NCI-H1105 (cell line): Measurements from ENCODE around the gene BAMBI.
"Not testable (repeated sequence)": the region's sequence is repeated elsewhere in the genome, so short reads cannot be mapped to it uniquely, and the experiment has no call there.

Source experiments
- DNase-seq: peaks from one replicate; lab custom pipeline; 2025; lab: John Stamatoyannopoulos, UW

The BAMBI gene

GRCh38 chr10:28676968-28677887 lies at the start of gene BAMBI:
TSS of gene BAMBI (plus strand) at chr10:28677521. CDS start at chr10:28677898, 377 bp downstream.
- peak; percentile 43 for DNase-seq

- peak; percentile 30 for DNase-seq
These were observed 49.0 kb upstream of the BAMBI start for GRCh38 chr10:28628184-28628893.

GRCh38 chr10:28631896-28632583 lies 45.3 kb upstream of the BAMBI start:
- DNase-seq = no peak

- no peak for DNase-seq
These were observed 44.8 kb upstream of the BAMBI start for GRCh38 chr10:28632584-28632945.

- no peak for DNase-seq
These were observed 43.6 kb upstream of the BAMBI start for GRCh38 chr10:28633750-28634149.

GRCh38 chr10:28637346-28637745 lies 40.0 kb upstream of the BAMBI start:
- DNase-seq = no peak

GRCh38 chr10:28638392-28638791 lies 38.9 kb upstream of the BAMBI start:
- DNase-seq = no peak

- no peak for DNase-seq
These were observed 36.8 kb upstream of the BAMBI start for GRCh38 chr10:28640551-28640950.

- DNase-seq = no peak
These were observed 32.7 kb upstream of the BAMBI start for GRCh38 chr10:28644647-28645046.

GRCh38 chr10:28652106-28652505 lies 25.2 kb upstream of the BAMBI start:
- DNase-seq = no peak

- DNase-seq = no peak
These were observed 24.6 kb upstream of the BAMBI start for GRCh38 chr10:28652703-28653102.

GRCh38 chr10:28658824-28659223 lies 18.5 kb upstream of the BAMBI start:
- not testable (repeated sequence) for DNase-seq

GRCh38 chr10:28661035-28661434 lies 16.3 kb upstream of the BAMBI start:
- no peak for DNase-seq

- DNase-seq = peak; percentile 49
These were observed 13.5 kb upstream of the BAMBI start for GRCh38 chr10:28663576-28664368.

- no peak for DNase-seq
These were observed 13.0 kb upstream of the BAMBI start for GRCh38 chr10:28664369-28664740.

GRCh38 chr10:28666751-28667467 lies 10.4 kb upstream of the BAMBI start:
- DNase-seq = no peak

GRCh38 chr10:28668363-28669226 lies 8.7 kb upstream of the BAMBI start:
- no peak for DNase-seq

GRCh38 chr10:28669227-28670173 lies 7.8 kb upstream of the BAMBI start:
- DNase-seq = no peak

- no peak for DNase-seq
These were observed 2.5 kb upstream of the BAMBI start for GRCh38 chr10:28674782-28675181.
